SH-SY5Y (cell line): Measurements from ENCODE around the gene TMPRSS11D.

Experiments
- GATA2 ChIP-seq: IDR thresholded peaks from 2 replicates; pipeline ENCODE4 v1.6.1; 2011; ENCODE audit warnings: mild to moderate bottlenecking, low read depth, low read length
- GATA3 ChIP-seq: IDR thresholded peaks from 2 replicates; pipeline ENCODE4 v1.6.1; 2011; ENCODE audit warnings: low read depth, mild to moderate bottlenecking, low read length, moderate library complexity

GRCh38 chr4:67892905-67893304 is 9.1 kb upstream of the TMPRSS11D start:
- no peak for TF ChIP-seq GATA2
- TF ChIP-seq GATA3, result no peak
